OCI-LY3 (cell line): ENCODE data around the gene ITGB8.

ENCODE experiments used
- EZH2phosphoT487 ChIP-seq: fragments of 200-600 bp; shearing (Covaris generic); IDR thresholded peaks from 2 replicates; pipeline ENCODE4 v1.6.1; 2018; ENCODE audit warnings: antibody characterized with exemption, mixed run types, low read depth
- TF ChIP-seq, protein P1 (sequence below): fragments of 200-600, 300-600 bp; sonication (generic); IDR thresholded peaks from 2 replicates; pipeline ENCODE4 v1.5.1; 2014; ENCODE audit warnings: antibody characterized with exemption, low read length, low read depth

DNA sequence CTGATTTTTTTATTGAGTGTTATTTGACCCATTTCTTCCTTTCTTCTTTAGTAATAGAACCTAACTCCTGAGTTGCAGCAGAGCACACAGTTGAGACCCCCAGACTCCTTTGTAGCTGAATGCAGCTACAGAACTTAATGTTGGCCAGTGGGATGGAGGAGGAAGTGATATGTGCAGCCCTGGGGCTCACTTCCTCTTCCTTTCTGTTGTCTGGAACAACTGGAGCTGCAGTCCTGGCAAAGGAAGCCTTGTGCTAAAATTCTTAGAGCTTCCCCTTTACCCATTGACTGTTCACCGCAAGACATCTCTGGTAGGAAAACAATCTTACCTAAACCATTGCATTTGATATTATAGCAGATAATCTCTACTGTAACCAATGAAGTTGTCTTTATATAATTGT lies 86.6 kb downstream of the ITGB8 start:
- TF ChIP-seq, protein P1, sequence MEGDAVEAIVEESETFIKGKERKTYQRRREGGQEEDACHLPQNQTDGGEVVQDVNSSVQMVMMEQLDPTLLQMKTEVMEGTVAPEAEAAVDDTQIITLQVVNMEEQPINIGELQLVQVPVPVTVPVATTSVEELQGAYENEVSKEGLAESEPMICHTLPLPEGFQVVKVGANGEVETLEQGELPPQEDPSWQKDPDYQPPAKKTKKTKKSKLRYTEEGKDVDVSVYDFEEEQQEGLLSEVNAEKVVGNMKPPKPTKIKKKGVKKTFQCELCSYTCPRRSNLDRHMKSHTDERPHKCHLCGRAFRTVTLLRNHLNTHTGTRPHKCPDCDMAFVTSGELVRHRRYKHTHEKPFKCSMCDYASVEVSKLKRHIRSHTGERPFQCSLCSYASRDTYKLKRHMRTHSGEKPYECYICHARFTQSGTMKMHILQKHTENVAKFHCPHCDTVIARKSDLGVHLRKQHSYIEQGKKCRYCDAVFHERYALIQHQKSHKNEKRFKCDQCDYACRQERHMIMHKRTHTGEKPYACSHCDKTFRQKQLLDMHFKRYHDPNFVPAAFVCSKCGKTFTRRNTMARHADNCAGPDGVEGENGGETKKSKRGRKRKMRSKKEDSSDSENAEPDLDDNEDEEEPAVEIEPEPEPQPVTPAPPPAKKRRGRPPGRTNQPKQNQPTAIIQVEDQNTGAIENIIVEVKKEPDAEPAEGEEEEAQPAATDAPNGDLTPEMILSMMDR, result no peak
- no peak for TF ChIP-seq EZH2phosphoT487
